Duodenal mucosa (tissue), 2 donors: Measurements from ENCODE around the gene NCAM1.

Source experiments
- H3K27ac ChIP-seq: one replicate; pipeline ENCODE4 v1.7.0; 2013; ENCODE audit warnings: low read depth, low read length
- H3K27me3 ChIP-seq, 2 donors: one replicate each; pipeline ENCODE4 v1.7.0; 2013; ENCODE audit warnings: low read length in 2 of 2, control low read depth in 1 of 2; ENCODE audit not compliant: insufficient read depth in 2 of 2, control insufficient read depth in 1 of 2
- H3K36me3 ChIP-seq, 2 donors: one replicate each; pipeline ENCODE4 v1.7.0; 2013; ENCODE audit warnings: low read length in 2 of 2, control low read depth in 1 of 2; ENCODE audit not compliant: insufficient read depth in 2 of 2, control insufficient read depth in 1 of 2
- H3K4me1 ChIP-seq, 2 donors: one replicate each; pipeline ENCODE4 v1.7.0; 2013; ENCODE audit warnings: low read length in 2 of 2, control low read depth in 1 of 2; ENCODE audit not compliant: insufficient read depth in 2 of 2, control insufficient read depth in 1 of 2
- H3K4me3 ChIP-seq, 2 donors: one replicate each; pipeline ENCODE4 v1.7.0; 2013; ENCODE audit warnings: low read length in 2 of 2, low read depth in 1 of 2
- H3K9ac ChIP-seq, 2 donors: one replicate each; pipeline ENCODE4 v1.7.0; 2013; ENCODE audit warnings: low read length in 2 of 2, low read depth in 1 of 2
- H3K9me3 ChIP-seq, 2 donors: one replicate each; pipeline ENCODE4 v1.7.0; 2013; ENCODE audit warnings: low read length in 2 of 2, control low read depth in 1 of 2; ENCODE audit not compliant: control insufficient read depth in 1 of 2

Gene NCAM1

GRCh38 chr11:113105592-113105991 lies 144.4 kb downstream of the NCAM1 start:
- no peaks in the 10 kb centered on the region for H3K9me3 ChIP-seq
- no peaks in the 10 kb centered on the region for H3K27me3 ChIP-seq
- no peak overlapping the region for H3K4me3 ChIP-seq
- no peak overlapping the region for H3K9ac ChIP-seq
- no peaks in the 10 kb centered on the region for H3K4me1 ChIP-seq
- H3K27ac ChIP-seq: no peak overlapping the region
- no peaks in the 10 kb centered on the region for H3K36me3 ChIP-seq

- Histone ChIP-seq H3K4me3 (no peak overlapping the region), H3K9me3 (no peaks in the 10 kb centered on the region), H3K36me3 (no peaks in the 10 kb centered on the region), H3K9ac (no peak overlapping the region), H3K27me3 (no peaks in the 10 kb centered on the region), H3K27ac (no peak overlapping the region), H3K4me1 (no peaks in the 10 kb centered on the region)
Measured at GRCh38 chr11:113106507-113106906, 145.3 kb downstream of the NCAM1 start.

- no peaks in the 10 kb centered on the region for H3K36me3 ChIP-seq
- no peak overlapping the region for H3K27ac ChIP-seq
- no peaks in the 10 kb centered on the region for H3K9me3 ChIP-seq
- H3K27me3 ChIP-seq: peaks cover 0 to 3% of the 10 kb centered on the region in 2 donors
- no peak overlapping the region for H3K9ac ChIP-seq
- no peaks in the 10 kb centered on the region for H3K4me1 ChIP-seq
- no peak overlapping the region for H3K4me3 ChIP-seq
Measured at GRCh38 chr11:113110046-113110445, 148.8 kb downstream of the NCAM1 start.

- Histone ChIP-seq H3K36me3 (no peaks in the 10 kb centered on the region), H3K27ac (no peak overlapping the region), H3K27me3 (peaks cover 0 to 3% of the 10 kb centered on the region in 2 donors), H3K4me3 (no peak overlapping the region), H3K4me1 (no peaks in the 10 kb centered on the region), H3K9me3 (no peaks in the 10 kb centered on the region), H3K9ac (no peak overlapping the region)
Measured at GRCh38 chr11:113111156-113111555, 149.9 kb downstream of the NCAM1 start.

- Histone ChIP-seq H3K4me1 (no peaks in the 10 kb centered on the region), H3K4me3 (no peak overlapping the region), H3K36me3 (no peaks in the 10 kb centered on the region), H3K27ac (no peak overlapping the region), H3K9me3 (no peaks in the 10 kb centered on the region), H3K27me3 (peaks cover 0 to 3% of the 10 kb centered on the region in 2 donors), H3K9ac (no peak overlapping the region)
Measured at GRCh38 chr11:113112307-113112706, 151.1 kb downstream of the NCAM1 start.

- H3K27ac ChIP-seq: no peak overlapping the region
- peaks cover 0 to 3% of the 10 kb centered on the region in 2 donors for H3K27me3 ChIP-seq
- H3K36me3 ChIP-seq: no peaks in the 10 kb centered on the region
- H3K9me3 ChIP-seq: no peaks in the 10 kb centered on the region
- no peak overlapping the region for H3K4me3 ChIP-seq
- H3K4me1 ChIP-seq: no peaks in the 10 kb centered on the region
- H3K9ac ChIP-seq: no peak overlapping the region
Measured at GRCh38 chr11:113113801-113114704, 152.8 kb downstream of the NCAM1 start.

GRCh38 chr11:113114705-113115027 lies 153.4 kb downstream of the NCAM1 start:
- Histone ChIP-seq H3K36me3 (no peaks in the 10 kb centered on the region), H3K4me1 (no peaks in the 10 kb centered on the region), H3K27me3 (peaks cover 0 to 3% of the 10 kb centered on the region in 2 donors), H3K4me3 (no peak overlapping the region), H3K9me3 (no peaks in the 10 kb centered on the region), H3K27ac (no peak overlapping the region), H3K9ac (no peak overlapping the region)

- no peaks in the 10 kb centered on the region for H3K4me1 ChIP-seq
- H3K9ac ChIP-seq: no peak overlapping the region
- no peak overlapping the region for H3K27ac ChIP-seq
- no peaks in the 10 kb centered on the region for H3K36me3 ChIP-seq
- H3K4me3 ChIP-seq: no peak overlapping the region
- no peaks in the 10 kb centered on the region for H3K27me3 ChIP-seq
- H3K9me3 ChIP-seq: no peaks in the 10 kb centered on the region
Measured at GRCh38 chr11:113118104-113118503, 156.9 kb downstream of the NCAM1 start.

GRCh38 chr11:113119074-113119473 lies 157.9 kb downstream of the NCAM1 start:
- H3K27me3 ChIP-seq: no peaks in the 10 kb centered on the region
- H3K9ac ChIP-seq: no peak overlapping the region
- H3K4me1 ChIP-seq: no peaks in the 10 kb centered on the region
- no peaks in the 10 kb centered on the region for H3K9me3 ChIP-seq
- no peak overlapping the region for H3K27ac ChIP-seq
- H3K36me3 ChIP-seq: no peaks in the 10 kb centered on the region
- H3K4me3 ChIP-seq: no peak overlapping the region

GRCh38 chr11:113119966-113120736 lies 158.9 kb downstream of the NCAM1 start:
- H3K4me3 ChIP-seq: no peak overlapping the region
- no peaks in the 10 kb centered on the region for H3K4me1 ChIP-seq
- no peaks in the 10 kb centered on the region for H3K9me3 ChIP-seq
- H3K27ac ChIP-seq: no peak overlapping the region
- H3K9ac ChIP-seq: no peak overlapping the region
- H3K36me3 ChIP-seq: no peaks in the 10 kb centered on the region
- H3K27me3 ChIP-seq: no peaks in the 10 kb centered on the region
